Measurements from ENCODE around the gene PCNX1.

- TF ChIP-seq CTCF (IDR thresholded peaks at IDR 0.05; ENCODE audit: insufficient read depth, low read length), result no peak
- no peak for TF ChIP-seq POLR2AphosphoS5 (IDR thresholded peaks at IDR 0.05; ENCODE audit: low read depth)
- TF ChIP-seq GABPA (IDR thresholded peaks at IDR 0.05; ENCODE audit: low read depth), result no peak
- no peak for TF ChIP-seq SPI1 (IDR thresholded peaks at IDR 0.05; ENCODE audit: borderline replicate concordance, low read depth)
These were observed 143.1 kb downstream of the PCNX1 start for GRCh38 chr14:71050227-71050823.
